ENCODE data around the gene COX4I2.

DNA sequence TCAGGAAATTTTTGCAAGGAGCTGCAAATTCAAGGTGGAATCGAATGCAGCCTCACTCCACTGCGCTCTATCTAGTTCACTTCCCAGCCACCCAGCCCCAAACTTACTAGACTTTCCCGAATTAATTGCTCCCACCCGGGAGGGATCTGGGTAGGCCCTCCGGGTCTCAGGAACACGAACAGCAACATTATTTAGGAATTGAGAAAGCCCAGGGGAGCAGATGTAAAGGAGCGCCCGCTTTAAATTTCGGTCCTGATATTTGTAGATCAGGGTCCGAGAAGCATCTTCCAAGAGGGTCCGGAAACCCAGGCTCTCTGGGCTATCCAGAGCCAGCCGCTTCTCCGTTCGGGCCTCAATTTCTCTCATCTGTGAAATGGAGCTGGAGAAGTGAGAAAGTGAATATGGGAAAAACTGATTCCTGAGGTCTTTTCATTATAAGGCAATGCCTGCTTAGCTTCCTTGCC, 33.1 kb upstream of the COX4I2 start:
- no peak for TF ChIP-seq EZH2 (IDR thresholded peaks at IDR 0.05; ENCODE audit: borderline replicate concordance, insufficient read depth, low read depth, low read length, poor library complexity, severe bottlenecking)
- TF ChIP-seq, protein P1, sequence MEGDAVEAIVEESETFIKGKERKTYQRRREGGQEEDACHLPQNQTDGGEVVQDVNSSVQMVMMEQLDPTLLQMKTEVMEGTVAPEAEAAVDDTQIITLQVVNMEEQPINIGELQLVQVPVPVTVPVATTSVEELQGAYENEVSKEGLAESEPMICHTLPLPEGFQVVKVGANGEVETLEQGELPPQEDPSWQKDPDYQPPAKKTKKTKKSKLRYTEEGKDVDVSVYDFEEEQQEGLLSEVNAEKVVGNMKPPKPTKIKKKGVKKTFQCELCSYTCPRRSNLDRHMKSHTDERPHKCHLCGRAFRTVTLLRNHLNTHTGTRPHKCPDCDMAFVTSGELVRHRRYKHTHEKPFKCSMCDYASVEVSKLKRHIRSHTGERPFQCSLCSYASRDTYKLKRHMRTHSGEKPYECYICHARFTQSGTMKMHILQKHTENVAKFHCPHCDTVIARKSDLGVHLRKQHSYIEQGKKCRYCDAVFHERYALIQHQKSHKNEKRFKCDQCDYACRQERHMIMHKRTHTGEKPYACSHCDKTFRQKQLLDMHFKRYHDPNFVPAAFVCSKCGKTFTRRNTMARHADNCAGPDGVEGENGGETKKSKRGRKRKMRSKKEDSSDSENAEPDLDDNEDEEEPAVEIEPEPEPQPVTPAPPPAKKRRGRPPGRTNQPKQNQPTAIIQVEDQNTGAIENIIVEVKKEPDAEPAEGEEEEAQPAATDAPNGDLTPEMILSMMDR (IDR thresholded peaks at IDR 0.05) = no peak
